Measurements from ENCODE around the gene ARL2BP.
"Not testable (repeated sequence)": the region's sequence is repeated elsewhere in the genome, so short reads cannot be mapped to it uniquely, and the experiment has no call there.

The ARL2BP gene

GRCh38 chr16:57244767-57245471 is at the start of gene ARL2BP:
Gene ARL2BP, plus strand, starts transcription at chr16:57245259. Its CDS starts 109 bp downstream, at chr16:57245368.
- peak; percentile 99 for DNase-seq

- DNase-seq, result no peak
Measured at GRCh38 chr16:57196286-57196685, 48.8 kb upstream of the ARL2BP start.

GRCh38 chr16:57196753-57197152 is 48.3 kb upstream of the ARL2BP start:
- DNase-seq, result no peak

GRCh38 chr16:57200321-57200720 is 44.7 kb upstream of the ARL2BP start:
- DNase-seq, result not testable (repeated sequence)

GRCh38 chr16:57200926-57201325 is 44.1 kb upstream of the ARL2BP start:
- DNase-seq, result not testable (repeated sequence)

GRCh38 chr16:57202095-57202886 is 42.8 kb upstream of the ARL2BP start:
- DNase-seq, result no peak

- no peak for DNase-seq
Measured at GRCh38 chr16:57203451-57203850, 41.6 kb upstream of the ARL2BP start.

- DNase-seq, result no peak
Measured at GRCh38 chr16:57204675-57205074, 40.4 kb upstream of the ARL2BP start.

- DNase-seq, result no peak
Measured at GRCh38 chr16:57208926-57209325, 36.1 kb upstream of the ARL2BP start.

- no peak for DNase-seq
Measured at GRCh38 chr16:57209780-57210179, 35.3 kb upstream of the ARL2BP start.

- DNase-seq, result no peak
Measured at GRCh38 chr16:57213462-57213861, 31.6 kb upstream of the ARL2BP start.

- DNase-seq, result no peak
Measured at GRCh38 chr16:57216968-57217367, 28.1 kb upstream of the ARL2BP start.

GRCh38 chr16:57223057-57223456 is 22.0 kb upstream of the ARL2BP start:
- DNase-seq, result no peak

- DNase-seq, result no peak
Measured at GRCh38 chr16:57224651-57225335, 20.3 kb upstream of the ARL2BP start.

GRCh38 chr16:57225978-57226377 is 19.1 kb upstream of the ARL2BP start:
- no peak for DNase-seq

- DNase-seq, result no peak
Measured at GRCh38 chr16:57226701-57227621, 18.1 kb upstream of the ARL2BP start.

- no peak for DNase-seq
Measured at GRCh38 chr16:57229079-57229478, 16.0 kb upstream of the ARL2BP start.

- DNase-seq, result no peak
Measured at GRCh38 chr16:57231821-57232350, 13.2 kb upstream of the ARL2BP start.

GRCh38 chr16:57233944-57234706 is 10.9 kb upstream of the ARL2BP start:
- no peak for DNase-seq

- no peak for DNase-seq
Measured at GRCh38 chr16:57234707-57235092, 10.4 kb upstream of the ARL2BP start.

Measured in suppressor macrophage treated with lipopolysaccharide for 4 hours (primary cell).